ENCODE data around the gene ATP6V1B1. TPM values are rescaled to one million over a fixed set of nuclear protein-coding genes. Genes with fewer than 3 reads are reported as not detected.

ATP6V1B1 gene
- total RNA-seq, 1 experiment from 2014 or later: not detected

- Histone ChIP-seq H3K4me2 (ENCODE audit: low read length) (no peak overlapping the region), H4K20me1 (ENCODE audit: low read length) (no peaks in the 10 kb centered on the region), H3K79me2 (ENCODE audit: low read length) (no peaks in the 10 kb centered on the region), H3K9ac (ENCODE audit: low read length) (no peak overlapping the region), H3K4me1 (ENCODE audit: insufficient read depth, low read length) (no peaks in the 10 kb centered on the region), H3F3A (ENCODE audit: low read length, unreplicated experiment) (no peaks in the 10 kb centered on the region), H3K27ac (ENCODE audit: low read length) (no peak overlapping the region), H3K36me3 (ENCODE audit: low read depth, low read length) (no peaks in the 10 kb centered on the region), H2AFZ (ENCODE audit: low read length) (no peak overlapping the region), H3K27me3 (ENCODE audit: low read length) (no peaks in the 10 kb centered on the region), H3K4me3 (ENCODE audit: low read length) (no peak overlapping the region), H3K9me3 (ENCODE audit: low read length) (no peaks in the 10 kb centered on the region), H3K9me2 (replicated peaks; ENCODE audit: low read length) (no peaks in the 10 kb centered on the region)
- ATAC-seq (no peak), DNase-seq (no peak)
- intact Hi-C loops (cut with micrococcal nuclease): no loop called here
- TF ChIP-seq CTCF (conservative IDR thresholded peaks at IDR 0.05; ENCODE audit: low read depth, low read length) (no peak), EZH2phosphoT487 (IDR thresholded peaks at IDR 0.05; ENCODE audit: borderline replicate concordance, low read length) (no peak), EZH2 (IDR thresholded peaks at IDR 0.05; ENCODE audit: low read length, unreplicated experiment) (no peak)
- no TSS peak for BruUV-seq (replicated peaks)
- ChIA-PET CTCF (no interaction called here), POLR2A (ENCODE audit: unreplicated experiment) (no interaction called here)
These were observed 2.3 kb downstream of the ATP6V1B1 start for GRCh38 chr2:70937866-70938585.

- ATAC-seq: no peak
- BruUV-seq (replicated peaks): no TSS peak
- Histone ChIP-seq H3F3A (ENCODE audit: low read length, unreplicated experiment) (no peaks in the 10 kb centered on the region), H2AFZ (ENCODE audit: low read length) (no peak overlapping the region), H4K20me1 (ENCODE audit: low read length) (no peaks in the 10 kb centered on the region), H3K9ac (ENCODE audit: low read length) (no peak overlapping the region), H3K27ac (ENCODE audit: low read length) (no peak overlapping the region), H3K36me3 (ENCODE audit: low read depth, low read length) (no peaks in the 10 kb centered on the region), H3K4me2 (ENCODE audit: low read length) (no peak overlapping the region), H3K4me3 (ENCODE audit: low read length) (no peak overlapping the region), H3K4me1 (ENCODE audit: insufficient read depth, low read length) (no peaks in the 10 kb centered on the region), H3K79me2 (ENCODE audit: low read length) (no peaks in the 10 kb centered on the region), H3K9me3 (ENCODE audit: low read length) (no peaks in the 10 kb centered on the region), H3K9me2 (replicated peaks; ENCODE audit: low read length) (no peaks in the 10 kb centered on the region), H3K27me3 (ENCODE audit: low read length) (no peaks in the 10 kb centered on the region)
- intact Hi-C loops (cut with micrococcal nuclease): no loop called here
- TF ChIP-seq EZH2phosphoT487 (IDR thresholded peaks at IDR 0.05; ENCODE audit: borderline replicate concordance, low read length) (no peak), EZH2 (IDR thresholded peaks at IDR 0.05; ENCODE audit: low read length, unreplicated experiment) (no peak), CTCF (conservative IDR thresholded peaks at IDR 0.05; ENCODE audit: low read depth, low read length) (no peak)
- POLR2A ChIA-PET (ENCODE audit: unreplicated experiment): no interaction called here
- CTCF ChIA-PET: no interaction called here
- no peak for DNase-seq
These were observed 2.9 kb downstream of the ATP6V1B1 start for GRCh38 chr2:70938586-70938950.

GRCh38 chr2:70939001-70939838 lies 3.5 kb downstream of the ATP6V1B1 start:
- no peak overlapping the region for H2AFZ ChIP-seq (ENCODE audit: low read length)
- H3K9me3 ChIP-seq (ENCODE audit: low read length): no peaks in the 10 kb centered on the region
- no peaks in the 10 kb centered on the region for H3K79me2 ChIP-seq (ENCODE audit: low read length)
- no peak overlapping the region for H3K27ac ChIP-seq (ENCODE audit: low read length)
- H3K4me2 ChIP-seq (ENCODE audit: low read length): no peak overlapping the region
- DNase-seq: no peak
- no peak for ATAC-seq
- POLR2A ChIA-PET (ENCODE audit: unreplicated experiment): no interaction called here
- H4K20me1 ChIP-seq (ENCODE audit: low read length): no peaks in the 10 kb centered on the region
- no peak overlapping the region for H3K4me3 ChIP-seq (ENCODE audit: low read length)
- no peak overlapping the region for H3K9ac ChIP-seq (ENCODE audit: low read length)
- no peaks in the 10 kb centered on the region for H3K9me2 ChIP-seq (replicated peaks; ENCODE audit: low read length)
- CTCF ChIA-PET: no interaction called here
- H3K36me3 ChIP-seq (ENCODE audit: low read depth, low read length): no peaks in the 10 kb centered on the region
- no peaks in the 10 kb centered on the region for H3F3A ChIP-seq (ENCODE audit: low read length, unreplicated experiment)
- BruUV-seq (replicated peaks): no TSS peak
- TF ChIP-seq EZH2phosphoT487 (IDR thresholded peaks at IDR 0.05; ENCODE audit: borderline replicate concordance, low read length): no peak
- no peak for TF ChIP-seq CTCF (conservative IDR thresholded peaks at IDR 0.05; ENCODE audit: low read depth, low read length)
- TF ChIP-seq EZH2 (IDR thresholded peaks at IDR 0.05; ENCODE audit: low read length, unreplicated experiment): no peak
- intact Hi-C loops (cut with micrococcal nuclease): no loop called here
- H3K4me1 ChIP-seq (ENCODE audit: insufficient read depth, low read length): no peaks in the 10 kb centered on the region
- no peaks in the 10 kb centered on the region for H3K27me3 ChIP-seq (ENCODE audit: low read length)

All from PC-3 (cell line).